Measurements from ENCODE around the gene LTB.
A peak's percentile ranks its signal among the peaks of the same experiment; 100 is the strongest.
"Not testable (repeated sequence)": the region's sequence is repeated elsewhere in the genome, so short reads cannot be mapped to it uniquely, and the experiment has no call there.

The LTB gene

GRCh38 chr6:31607317-31607716, 25.1 kb upstream of the LTB start:
- DNase-seq, result no peak

DNA sequence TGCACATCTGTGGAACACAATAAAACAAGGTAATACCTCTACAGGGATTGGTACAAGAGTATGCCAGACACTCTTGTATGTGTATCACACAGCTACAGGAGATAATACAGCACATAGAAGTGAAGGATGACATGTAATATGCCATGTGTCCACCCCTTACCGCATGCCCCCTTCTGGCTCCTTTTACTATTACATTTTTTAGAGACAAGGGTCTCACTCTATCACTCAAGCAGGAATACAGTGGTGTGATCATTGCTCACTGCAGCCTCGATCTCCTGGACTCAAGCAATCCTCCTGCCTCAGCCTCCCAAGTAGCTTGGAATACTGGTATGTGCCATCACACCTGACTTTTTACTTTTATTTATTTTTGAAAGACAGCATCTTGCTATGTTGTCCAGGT, 14.8 kb upstream of the LTB start:
- DNase-seq, result no peak

DNA sequence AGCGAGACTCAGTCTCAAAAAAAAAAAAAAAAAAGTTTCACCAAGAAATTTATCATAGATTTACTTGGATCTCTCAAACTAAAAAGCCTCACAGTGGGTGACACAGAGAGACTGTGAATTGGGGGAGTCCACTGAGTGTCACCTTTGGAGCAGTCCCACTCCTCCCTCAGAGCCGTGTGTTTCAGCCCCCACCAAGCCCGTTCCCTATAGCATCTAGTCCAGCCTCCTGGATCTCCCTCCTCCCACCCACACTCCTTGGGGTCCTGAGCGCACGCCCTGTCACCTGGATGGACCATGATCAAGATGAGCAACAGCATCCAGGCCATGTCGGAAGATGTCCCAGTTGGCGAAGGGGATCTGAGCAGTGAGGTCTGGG, 10.2 kb upstream of the LTB start:
- no peak for DNase-seq

- not testable (repeated sequence) for DNase-seq
Observed at GRCh38 chr6:31590691-31591090, 8.5 kb upstream of the LTB start.

GRCh38 chr6:31588871-31589650, 6.8 kb upstream of the LTB start:
- DNase-seq, result no peak

DNA sequence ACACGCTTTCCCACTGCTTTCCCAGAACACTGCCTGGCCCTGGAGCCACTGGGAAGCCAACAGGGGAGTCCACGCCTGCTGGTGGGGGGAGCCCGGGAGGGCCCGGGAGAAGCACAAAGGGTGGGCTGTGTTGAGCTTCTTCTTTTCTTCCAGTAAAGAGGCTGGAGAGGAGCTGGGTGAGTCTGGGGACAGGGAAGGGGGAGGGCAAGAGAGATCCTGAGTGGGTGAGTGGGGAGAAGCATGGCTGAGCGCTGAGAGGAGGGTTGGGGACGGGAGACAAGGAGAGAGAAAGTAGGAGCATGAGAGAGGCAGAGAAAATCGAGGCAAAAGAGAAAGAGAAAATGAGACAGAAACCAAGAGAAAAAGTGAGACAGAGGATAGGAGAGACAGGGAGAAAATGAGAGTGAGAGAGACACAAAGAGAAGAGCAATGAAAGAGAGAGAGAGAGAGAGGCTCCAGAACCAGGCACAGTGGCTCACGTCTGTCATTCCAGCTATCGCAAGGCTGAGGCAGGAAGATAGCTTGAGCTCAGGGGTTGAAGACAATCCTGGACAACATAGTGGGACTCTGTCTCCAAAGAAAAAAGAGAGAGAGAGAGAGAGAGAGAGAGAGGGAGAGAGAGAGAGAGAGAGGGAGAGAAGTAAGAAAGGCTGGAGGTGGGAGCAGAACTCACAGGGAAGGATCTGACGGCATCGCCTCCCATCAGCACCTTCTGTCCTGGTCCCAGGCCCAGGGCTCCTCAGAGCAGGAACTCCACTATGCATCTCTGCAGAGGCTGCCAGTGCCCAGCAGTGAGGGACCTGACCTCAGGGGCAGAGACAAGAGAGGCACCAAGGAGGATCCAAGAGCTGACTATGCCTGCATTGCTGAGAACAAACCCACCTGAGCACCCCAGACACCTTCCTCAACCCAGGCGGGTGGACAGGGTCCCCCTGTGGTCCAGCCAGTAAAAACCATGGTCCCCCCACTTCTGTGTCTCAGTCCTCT, 5.9 kb upstream of the LTB start:
- no peak for DNase-seq

- DNase-seq, result no peak
Observed at GRCh38 chr6:31586599-31587281, 4.5 kb upstream of the LTB start.

DNA sequence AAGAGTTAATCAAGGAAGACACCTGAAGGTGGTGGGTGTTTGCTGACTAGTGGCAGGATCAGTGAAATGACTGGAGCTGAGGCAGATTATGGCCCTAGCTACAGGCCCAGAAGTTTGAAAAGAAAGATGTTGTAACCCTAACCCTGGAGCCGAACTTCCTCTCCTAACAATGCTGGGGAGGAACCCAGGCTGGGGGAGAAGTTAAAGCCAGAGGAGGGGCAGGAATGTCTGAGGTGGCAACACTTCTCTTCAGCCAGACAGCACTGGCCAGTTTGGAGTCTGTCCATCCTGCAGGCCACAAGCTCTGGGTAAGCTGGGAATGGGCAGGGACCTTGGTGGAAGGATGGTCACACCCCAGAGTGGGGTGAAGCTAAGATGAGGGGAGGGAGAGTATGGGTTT, 3.8 kb upstream of the LTB start, which contains the start of gene LST1:
Gene LST1 (plus strand): TSS at position 270 of the 400 bp plus-strand sequence. CDS start 1,023 bp downstream, outside the sequence.
- no peak for DNase-seq

GRCh38 chr6:31585491-31585890, 3.3 kb upstream of the LTB start:
- DNase-seq, result no peak

GRCh38 chr6:31581434-31582229, 592 bp downstream of the LTB start:
- no peak for DNase-seq

DNA sequence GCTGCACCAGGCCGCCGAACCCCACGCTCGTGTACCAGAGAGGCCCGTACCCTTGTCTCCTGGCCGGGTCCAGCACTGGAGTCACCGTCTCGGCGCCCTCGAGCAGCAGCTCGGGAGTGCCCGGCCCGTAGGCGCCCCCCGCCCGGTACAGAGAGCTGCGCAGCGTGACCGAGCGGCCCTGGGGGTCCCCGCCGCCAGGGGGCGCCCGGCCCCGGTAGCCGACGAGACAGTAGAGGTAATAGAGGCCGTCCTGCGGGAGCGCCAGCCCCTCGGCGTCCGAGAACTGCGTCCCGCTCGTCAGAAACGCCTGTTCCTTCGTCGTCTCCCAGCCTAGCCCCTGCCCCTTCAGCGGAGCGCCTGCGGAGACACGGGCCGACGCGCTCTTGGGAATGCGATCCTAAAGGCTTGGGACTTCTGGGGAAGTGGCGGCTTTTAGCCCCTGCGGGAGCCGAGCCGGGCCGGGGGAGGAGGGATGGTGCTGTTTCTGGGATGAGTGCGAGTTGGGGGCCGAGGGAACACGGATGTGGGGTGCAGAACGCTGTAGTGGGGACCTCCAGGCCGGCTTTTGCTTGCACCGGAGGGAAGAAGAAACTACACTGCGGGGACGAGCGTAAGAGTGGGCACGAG, 1.3 kb downstream of the LTB start:
- peak in 1 of 2 experiments; percentile 19 for DNase-seq

DNA sequence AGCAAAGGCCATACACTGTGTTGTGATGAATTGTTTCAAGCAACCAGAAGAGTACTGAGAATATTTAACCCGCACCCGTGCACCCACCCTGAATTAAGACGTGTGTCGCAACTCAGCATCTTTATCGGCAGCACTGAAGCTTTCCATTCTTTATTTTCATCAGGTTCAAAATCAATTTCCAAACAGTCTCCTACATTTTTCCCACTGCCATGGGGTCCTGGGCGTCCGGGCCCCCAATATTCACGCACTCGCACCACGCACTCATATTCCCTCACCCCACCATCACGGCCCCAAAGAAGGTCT, 1.8 kb downstream of the LTB start:
- no peak for DNase-seq

GRCh38 chr6:31579546-31580437, 2.4 kb downstream of the LTB start:
- no peak for DNase-seq

- DNase-seq, result no peak
Observed at GRCh38 chr6:31579119-31579505, 3.1 kb downstream of the LTB start.

GRCh38 chr6:31578184-31579118, 3.8 kb downstream of the LTB start:
- DNase-seq, result no peak

GRCh38 chr6:31577579-31577966, 4.7 kb downstream of the LTB start:
- no peak for DNase-seq

DNA sequence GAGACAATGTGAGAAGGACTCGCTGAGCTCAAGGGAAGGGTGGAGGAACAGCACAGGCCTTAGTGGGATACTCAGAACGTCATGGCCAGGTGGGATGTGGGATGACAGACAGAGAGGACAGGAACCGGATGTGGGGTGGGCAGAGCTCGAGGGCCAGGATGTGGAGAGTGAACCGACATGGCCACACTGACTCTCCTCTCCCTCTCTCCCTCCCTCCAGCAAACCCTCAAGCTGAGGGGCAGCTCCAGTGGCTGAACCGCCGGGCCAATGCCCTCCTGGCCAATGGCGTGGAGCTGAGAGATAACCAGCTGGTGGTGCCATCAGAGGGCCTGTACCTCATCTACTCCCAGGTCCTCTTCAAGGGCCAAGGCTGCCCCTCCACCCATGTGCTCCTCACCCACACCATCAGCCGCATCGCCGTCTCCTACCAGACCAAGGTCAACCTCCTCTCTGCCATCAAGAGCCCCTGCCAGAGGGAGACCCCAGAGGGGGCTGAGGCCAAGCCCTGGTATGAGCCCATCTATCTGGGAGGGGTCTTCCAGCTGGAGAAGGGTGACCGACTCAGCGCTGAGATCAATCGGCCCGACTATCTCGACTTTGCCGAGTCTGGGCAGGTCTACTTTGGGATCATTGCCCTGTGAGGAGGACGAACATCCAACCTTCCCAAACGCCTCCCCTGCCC, 5.2 kb downstream of the LTB start:
- DNase-seq, result no peak

DNA sequence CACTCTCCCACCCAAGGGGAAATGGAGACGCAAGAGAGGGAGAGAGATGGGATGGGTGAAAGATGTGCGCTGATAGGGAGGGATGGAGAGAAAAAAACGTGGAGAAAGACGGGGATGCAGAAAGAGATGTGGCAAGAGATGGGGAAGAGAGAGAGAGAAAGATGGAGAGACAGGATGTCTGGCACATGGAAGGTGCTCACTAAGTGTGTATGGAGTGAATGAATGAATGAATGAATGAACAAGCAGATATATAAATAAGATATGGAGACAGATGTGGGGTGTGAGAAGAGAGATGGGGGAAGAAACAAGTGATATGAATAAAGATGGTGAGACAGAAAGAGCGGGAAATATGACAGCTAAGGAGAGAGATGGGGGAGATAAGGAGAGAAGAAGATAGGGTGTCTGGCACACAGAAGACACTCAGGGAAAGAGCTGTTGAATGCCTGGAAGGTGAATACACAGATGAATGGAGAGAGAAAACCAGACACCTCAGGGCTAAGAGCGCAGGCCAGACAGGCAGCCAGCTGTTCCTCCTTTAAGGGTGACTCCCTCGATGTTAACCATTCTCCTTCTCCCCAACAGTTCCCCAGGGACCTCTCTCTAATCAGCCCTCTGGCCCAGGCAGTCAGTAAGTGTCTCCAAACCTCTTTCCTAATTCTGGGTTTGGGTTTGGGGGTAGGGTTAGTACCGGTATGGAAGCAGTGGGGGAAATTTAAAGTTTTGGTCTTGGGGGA, 6.1 kb downstream of the LTB start:
- DNase-seq, result no peak

All from cerebellar nuclear complex (tissue), 1 donor.